Frontal cortex (tissue), 4 donors: ENCODE measurements around the gene ARL4A. TPM values are rescaled to one million over a fixed set of nuclear protein-coding genes. Genes with fewer than 3 reads are reported as not detected.

ENCODE experiments used
- DNase-seq, 2 donors: peaks; one replicate each; pipeline ENCODE4 v3.0.0; 2012; ENCODE audit warnings: low spot score in 2 of 2
- FAIRE-seq: peaks from 2 replicates; lab custom pipeline; 2012; peaks lifted over from hg19 to GRCh38; lab: Jason Lieb, UNC
- total RNA-seq: library from RNA; depleted of rRNA; stranded (reverse); fragments of >200 nt; gene quantifications from one replicate; pipeline ENCODE4 v1.2.3, GENCODE V29; 2014
- donor health status: control.
- donor health status: control.
- donor health status: control.

The ARL4A gene
- total RNA-seq, 1 donor from 2014 or later = 49.7 TPM

DNA sequence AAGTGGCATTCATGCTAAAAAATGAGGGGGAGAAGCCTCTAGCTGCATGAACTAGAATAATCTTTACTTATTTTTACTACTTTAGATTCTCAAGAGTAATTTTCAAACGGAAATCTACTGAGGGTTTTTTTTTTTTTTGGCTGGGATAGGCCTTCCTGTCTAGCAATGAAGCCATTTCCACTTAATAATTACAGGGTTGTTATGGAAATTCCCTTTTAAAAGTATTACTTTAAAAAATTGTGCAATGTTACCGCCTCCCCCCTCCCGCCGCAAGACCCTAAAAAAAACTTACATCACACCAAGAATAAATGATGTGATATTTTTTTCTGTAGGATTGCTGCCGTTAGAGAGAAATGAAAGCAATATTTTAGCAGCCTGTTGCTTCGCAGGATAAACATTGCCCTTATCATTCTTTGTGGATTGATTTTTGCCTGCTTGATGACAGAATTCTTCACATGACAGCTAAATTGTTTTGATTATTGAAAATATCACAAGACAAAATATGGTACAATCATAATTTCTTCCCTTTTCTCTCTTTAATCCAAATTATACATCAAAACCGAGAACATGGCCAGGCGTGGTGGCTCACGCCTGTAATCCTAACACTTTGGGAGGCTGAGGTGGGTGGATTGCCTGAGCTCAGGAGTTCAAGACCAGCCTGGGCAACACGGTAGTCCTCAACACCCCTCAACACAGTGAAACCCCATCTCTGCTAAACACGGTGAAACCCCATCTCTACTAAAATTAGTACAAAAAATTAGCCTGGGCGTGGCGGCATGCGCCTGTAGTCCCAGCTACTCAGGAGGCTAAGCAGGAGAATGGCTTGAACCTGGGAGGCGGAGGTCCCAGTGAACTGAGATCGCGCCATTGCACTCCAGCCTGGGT, 32.8 kb downstream of the ARL4A start:
- FAIRE-seq (no peak), DNase-seq (no peak)

DNA sequence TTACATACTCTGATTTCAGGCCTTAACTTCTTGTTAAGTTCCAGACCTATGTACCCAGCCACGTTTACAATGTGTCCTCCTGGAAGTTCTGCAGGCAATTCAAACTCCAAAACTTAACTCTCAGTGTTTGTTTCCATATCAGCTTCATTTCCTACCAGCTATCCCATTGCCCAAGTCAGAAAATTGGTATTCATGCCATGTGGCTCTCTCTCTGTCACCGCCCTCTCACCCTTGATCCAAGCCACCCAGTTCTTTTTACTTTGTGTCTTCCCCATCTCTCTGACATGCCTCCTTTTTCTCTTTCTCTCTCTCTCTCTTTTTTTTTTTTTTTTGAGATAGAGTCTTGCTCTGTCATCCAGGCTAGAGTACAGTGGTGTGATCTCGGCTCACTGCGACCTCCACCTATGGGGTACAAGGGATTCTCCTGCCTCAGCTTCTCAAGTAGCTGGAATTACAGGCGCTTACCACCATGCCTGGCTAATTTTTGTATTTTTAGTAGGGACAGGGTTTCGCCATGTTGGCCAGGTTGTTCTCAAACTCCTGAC, 33.9 kb downstream of the ARL4A start:
- no peak for DNase-seq
- FAIRE-seq = no peak

DNA sequence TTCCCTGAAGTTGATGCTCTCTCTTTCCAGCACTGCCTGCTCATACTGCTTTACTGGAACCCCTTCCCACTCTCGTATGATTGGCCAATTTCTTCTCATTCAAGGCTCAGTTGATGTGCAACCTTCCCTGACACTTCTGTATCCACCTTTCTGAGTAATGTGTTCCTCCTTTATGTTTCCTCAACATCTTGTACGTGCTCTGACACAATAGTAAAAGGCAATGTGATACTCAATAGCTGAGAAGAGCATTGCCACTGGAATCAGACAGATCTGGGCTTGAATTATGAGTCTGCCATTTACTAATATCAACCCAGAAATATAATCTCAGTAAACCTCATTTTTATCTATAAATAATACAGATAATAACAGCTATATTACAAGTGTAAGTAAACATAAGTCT, 34.7 kb downstream of the ARL4A start:
- FAIRE-seq (no peak), DNase-seq (no peak)

DNA sequence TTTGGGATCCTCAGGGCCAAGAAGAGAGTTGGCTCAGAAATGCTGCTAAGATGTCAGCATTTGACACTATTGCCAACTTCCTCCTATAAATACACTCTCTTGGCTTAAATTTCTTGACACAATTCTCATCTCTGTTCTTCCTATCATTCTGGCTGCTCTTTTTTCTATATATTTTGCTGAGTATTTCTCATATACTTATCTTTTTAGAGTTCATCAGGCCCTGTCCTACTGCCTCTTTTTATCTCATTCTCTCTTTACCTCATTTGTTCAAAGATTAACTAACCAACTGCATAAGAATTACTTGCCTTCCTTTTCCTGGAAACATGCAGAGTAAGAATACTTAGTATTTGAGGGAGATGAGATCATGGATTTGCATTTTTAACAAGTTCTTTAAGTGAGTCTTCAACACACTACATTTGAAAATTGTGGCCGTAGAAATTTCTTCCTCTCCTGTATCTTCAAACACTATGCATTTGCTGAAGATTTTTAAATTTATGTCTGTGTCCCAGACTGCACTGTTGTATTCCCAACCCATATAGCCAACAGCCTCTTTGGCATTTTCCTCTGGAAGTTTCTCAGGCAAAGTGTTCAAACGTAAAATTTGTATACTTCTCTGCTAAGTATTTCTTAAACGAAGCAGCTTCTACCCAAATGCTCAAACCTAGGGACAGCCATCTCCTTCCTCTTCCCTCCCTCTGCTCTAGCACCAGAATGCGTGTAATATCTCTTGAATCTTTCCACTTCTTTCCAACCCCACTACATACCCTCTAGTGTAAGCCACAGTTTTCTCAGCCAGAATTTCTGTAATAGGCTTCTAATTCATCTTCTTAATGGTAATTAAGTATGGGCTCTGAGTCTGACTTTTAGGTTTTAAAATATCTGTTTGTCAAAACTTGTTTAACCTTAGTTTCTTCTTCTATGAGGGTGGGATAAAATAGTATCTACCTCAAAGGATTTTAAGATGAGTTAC, 35.5 kb downstream of the ARL4A start:
- no peak for DNase-seq

DNA sequence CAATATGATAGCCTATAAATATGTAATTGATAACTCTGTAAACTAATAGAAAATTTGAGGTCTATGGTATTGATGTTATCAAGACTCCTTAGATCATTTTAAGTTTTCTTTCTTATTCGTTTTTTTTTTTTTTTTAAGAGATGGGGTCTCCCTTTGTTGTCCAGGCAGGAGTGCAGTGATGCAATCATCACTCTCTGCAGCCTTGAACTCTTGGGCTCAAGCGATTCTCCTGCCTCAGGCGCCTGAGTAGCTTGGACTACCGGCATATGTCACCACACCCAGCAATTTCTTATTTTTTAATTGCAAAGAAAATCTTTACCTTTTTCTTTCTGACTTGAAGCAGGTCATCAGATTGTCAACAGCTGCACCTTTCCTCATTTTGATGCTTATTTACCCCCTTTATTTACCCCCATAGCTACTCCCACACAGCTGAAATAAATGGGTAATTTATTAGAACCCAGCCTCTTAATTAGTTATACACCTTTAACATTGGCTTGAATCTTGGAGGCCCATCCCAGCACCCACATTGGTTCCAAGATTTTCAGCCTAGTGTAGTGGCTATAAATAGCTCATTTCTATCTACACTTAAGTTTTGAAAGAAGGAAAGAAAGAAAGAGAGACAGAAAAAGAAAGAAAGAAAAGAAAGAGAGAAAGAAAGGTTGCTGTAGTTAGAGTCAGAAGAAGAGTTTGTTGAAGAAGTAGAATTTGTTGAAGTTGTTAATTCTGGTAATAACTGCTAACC, 38.3 kb downstream of the ARL4A start:
- FAIRE-seq (no peak), DNase-seq (no peak)

More for the DNA sequence above, 35.5 kb downstream of the ARL4A start:
- FAIRE-seq = no peak

DNA sequence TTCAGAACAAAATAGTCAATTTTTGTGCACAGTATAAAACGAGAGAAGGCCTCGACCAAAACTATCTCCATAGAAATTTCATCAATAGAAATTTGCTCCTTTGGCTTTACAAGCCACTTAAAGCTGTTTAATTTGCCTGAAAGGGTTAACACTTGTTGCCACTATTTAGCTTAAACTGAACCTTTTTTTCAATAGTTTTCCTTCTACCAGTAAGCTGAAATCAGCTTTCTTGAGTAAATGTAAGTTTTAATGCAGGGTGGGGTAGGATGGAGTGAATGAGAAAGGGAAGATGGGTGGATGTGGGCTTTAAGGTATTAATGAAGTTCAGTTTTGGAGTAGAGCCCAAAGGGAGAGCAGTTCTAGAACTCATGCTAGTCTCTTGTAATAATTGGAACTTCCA, 39.5 kb downstream of the ARL4A start:
- no peak for DNase-seq
- no peak for FAIRE-seq

DNA sequence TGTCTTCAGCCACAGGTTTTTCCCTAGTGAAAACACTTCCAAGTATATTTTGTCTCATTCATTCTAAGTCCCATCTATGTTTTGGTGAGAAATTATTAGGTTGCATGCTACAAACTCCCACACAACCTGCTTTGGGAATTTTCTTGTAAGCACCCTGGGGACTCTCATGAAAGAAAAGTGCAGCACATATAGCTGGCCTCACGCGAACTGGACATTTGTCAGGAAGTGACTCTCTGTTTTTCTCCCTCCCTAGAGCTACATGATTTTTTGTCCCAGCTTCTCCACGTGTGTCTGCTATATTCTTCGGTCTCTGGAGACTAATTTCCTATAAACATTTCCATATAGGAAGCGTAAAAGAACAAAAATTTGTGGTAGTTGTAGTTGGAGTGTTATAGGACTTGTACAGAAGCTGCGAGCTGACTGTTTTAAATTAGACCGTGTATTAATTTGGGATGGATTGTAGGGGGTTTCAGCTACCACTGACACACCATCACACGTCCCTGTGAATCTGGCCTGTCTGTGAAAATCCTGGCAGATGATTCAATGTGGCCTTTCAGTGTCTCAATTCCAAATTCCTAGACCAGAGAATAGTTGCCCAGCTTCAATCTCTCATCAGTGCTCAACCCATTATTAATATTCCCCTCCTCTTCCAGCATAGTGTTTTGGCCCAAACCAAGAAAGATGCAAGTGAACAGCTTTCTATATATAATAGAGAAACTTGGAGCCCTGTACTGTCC, 40.2 kb downstream of the ARL4A start:
- FAIRE-seq (no peak), DNase-seq (no peak)

DNA sequence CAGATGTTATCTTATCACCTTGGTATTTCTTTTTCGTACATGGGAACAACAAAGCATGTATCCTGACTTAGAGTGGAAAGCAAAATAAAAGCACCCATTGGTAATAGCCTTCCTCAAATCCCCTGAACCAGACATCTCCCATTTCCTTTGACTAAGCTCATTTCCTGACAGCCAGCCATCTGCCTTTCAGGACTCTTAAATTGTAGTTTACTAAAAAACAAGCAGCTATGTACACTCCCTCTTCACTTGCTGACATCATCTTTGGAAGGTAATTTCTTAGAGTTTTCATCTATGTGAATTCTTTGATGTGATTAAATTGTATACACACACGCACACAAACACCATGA, 40.7 kb downstream of the ARL4A start:
- FAIRE-seq (no peak), DNase-seq (no peak)

DNA sequence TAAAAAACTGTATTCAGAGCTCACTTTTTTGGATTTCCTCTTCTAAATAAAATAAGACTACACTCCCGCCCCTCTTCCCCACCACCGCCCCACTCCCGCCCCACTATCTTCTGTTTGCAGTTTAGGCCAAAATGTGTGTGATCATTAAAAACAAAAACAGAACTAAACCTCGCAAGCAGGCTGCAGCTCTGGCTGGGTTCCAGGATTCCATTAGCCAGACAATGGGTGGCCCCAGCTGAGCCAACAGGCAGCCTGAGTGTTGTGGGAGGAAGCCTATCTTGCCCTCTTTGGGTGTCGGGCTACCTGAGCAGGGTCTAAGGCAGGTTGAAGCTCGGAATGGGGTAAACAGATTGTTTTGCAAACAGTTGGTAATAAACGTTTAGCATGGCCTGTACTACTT, 41.7 kb downstream of the ARL4A start:
- FAIRE-seq (no peak), DNase-seq (peak in 1 of 2 donors; percentile 25)

DNA sequence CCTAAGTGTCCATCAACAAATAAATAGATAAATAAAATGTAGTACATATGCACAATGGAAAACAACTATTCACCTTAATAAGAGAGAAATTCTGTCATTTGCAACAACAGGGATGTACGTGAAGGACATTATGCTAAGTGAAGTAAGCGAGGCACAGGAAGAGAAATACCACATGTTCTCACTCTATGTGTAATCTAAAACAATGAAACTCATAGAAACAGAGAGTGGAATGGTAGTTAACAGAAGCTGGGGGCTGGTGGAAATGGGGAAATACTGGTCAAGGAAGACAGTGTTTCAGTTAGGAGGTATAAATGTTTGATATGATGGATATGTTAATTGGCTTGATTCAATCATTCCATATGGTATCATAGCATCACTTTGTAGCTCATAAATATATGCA, 43.1 kb downstream of the ARL4A start:
- DNase-seq (no peak), FAIRE-seq (no peak)

DNA sequence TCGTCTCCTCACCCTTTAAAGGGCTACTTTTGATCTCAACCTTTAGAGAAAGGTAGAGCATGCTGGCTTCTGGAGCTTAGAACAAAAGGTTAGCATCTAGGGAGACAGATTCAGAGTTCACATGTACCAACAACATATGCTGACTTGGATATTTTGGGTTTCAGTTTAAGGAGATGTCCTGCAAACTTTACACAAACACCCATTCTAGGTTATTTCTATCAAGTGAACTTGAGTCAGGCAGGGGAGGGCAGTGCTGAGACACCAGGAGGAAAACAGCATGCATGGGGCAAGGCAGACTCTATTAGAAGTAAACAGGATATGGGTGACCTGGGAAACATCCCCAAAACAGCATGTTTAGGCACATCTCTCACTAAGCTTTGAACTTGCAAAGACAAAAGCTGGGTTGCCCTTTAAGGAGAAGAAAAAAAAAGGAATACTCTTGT, 43.8 kb downstream of the ARL4A start:
- DNase-seq (no peak), FAIRE-seq (no peak)

DNA sequence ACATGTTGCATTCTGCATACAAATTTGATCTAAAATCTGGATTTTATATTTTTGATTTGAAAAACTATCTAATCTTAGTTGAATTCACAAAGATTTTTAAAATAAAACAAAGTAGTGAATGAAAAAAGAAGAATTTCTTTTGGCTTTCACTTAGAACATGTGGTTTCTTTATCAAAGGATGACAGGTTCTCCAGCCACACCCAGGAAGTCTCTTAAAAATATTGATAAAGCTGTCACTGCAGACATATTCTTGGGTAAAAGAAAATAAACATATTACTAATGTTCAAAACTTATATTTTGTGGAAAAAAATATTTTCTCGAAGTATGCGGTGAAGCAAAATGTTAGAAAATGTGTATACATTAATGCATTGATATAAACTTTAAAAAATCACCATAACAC, 44.3 kb downstream of the ARL4A start:
- FAIRE-seq (peak; percentile 68), DNase-seq (no peak)

DNA sequence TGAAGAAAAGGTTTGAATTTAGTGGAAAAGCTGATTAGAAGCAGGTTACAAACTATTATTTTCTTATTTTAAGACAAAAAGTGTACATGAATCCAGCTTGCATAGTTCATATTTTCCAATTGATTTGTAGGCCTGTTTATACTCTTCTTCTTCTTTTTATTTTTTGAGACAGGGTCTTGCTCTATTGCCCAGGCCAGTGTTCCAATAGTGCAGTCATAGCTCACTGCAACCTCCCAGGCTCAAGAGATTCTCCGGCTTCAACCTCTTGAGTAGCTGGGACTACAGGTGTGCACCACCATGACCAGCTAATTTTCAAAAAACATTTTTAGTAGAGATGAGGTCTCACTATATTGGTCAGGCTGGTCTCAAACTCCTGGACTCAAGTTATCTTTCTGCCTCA, 45.0 kb downstream of the ARL4A start:
- DNase-seq (no peak), FAIRE-seq (no peak)

DNA sequence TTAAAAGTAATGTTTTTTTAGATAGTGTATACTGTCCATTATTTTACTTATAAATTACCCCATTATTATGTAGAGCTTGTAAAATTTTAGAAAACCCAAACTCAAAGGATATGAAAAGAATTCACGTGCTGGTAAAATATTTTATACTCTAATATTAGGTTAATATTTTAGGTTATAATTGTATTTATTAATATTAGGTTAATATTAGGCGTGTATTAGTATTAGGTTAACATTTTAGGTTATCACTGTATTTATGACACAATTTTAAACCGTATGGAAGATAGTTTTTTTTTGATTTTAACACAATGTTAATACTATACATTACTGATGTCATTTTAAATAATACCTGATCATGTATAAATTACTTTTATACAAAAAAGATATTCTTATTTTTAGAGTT, 48.5 kb downstream of the ARL4A start:
- no peak for DNase-seq
- peak; percentile 24 for FAIRE-seq

DNA sequence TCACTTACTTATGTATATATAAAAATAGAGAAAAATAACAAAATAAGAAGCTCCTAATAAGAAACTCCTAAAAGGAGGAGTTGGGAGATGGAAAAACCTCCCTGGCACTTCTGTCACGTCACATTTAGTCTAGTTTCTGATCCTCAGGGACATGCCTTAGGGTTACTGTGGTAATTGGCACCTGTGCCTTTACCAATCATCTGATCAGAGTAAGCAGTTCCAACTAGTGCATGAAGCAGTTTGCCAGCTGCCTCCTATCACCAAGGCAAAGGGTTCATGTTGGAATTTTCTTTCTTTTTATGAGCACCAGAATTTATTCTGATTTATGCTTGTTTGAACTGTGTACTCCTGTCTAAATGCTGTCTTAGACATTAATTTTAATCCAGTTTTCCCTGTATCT, 49.9 kb downstream of the ARL4A start:
- FAIRE-seq = no peak
- DNase-seq = no peak

DNA sequence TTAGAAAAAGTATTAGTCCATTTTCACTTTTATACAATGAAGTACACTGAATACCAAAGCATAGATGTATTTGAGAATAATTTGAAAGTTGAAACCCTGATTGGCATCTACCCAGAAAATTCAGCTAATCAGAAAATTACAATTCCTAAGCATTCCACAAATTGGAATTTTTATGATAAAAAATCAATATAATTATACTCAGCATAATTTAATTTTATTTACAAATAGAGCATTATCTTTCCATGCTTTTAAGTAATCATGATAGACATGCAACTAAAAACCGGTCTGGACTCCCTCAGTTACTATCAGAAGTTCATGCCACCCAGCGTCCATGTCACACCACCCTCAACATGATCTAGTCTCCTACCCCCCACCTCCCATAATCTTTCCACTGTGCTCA, 50.4 kb downstream of the ARL4A start:
- no peak for DNase-seq
- no peak for FAIRE-seq

DNA sequence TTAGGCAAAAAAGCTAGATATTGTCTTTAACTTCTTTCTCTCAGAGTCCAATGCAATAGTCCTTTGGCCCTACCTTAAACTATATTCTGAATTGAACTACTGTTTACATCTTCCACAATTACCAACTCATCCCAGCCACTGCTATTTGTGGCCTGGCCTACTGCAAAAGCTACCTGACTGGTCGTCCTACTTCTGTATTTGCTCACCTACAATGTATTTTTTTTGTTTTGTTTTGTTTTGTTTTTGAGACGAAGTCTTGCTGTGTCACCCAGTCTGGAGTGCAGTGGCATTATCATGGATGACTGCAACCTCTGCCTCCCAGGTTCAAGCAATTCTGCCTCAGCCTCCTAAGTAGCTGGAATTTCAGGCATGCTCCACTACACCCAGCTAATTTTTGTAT, 51.2 kb downstream of the ARL4A start:
- no peak for FAIRE-seq
- DNase-seq = no peak
